Neural progenitor cell (in vitro differentiated cells): ENCODE data around the gene LRRC45.

ENCODE experiments used
- EZH2 ChIP-seq: fragments of 200-600 bp; sonication (generic); IDR thresholded peaks from 2 replicates; pipeline ENCODE4 v1.6.1; 2017; ENCODE audit warnings: antibody characterized with exemption, mild to moderate bottlenecking, moderate library complexity
- EZH2phosphoT487 ChIP-seq: fragments of 200-600 bp; sonication (generic); IDR thresholded peaks from 2 replicates; pipeline ENCODE4 v1.6.1; 2017; ENCODE audit warnings: antibody characterized with exemption
- TF ChIP-seq, protein P1 (sequence below): fragments of 200-600 bp; sonication (generic); IDR thresholded peaks from 2 replicates; pipeline ENCODE4 v1.5.1; 2017; ENCODE audit warnings: antibody characterized with exemption, mild to moderate bottlenecking

DNA sequence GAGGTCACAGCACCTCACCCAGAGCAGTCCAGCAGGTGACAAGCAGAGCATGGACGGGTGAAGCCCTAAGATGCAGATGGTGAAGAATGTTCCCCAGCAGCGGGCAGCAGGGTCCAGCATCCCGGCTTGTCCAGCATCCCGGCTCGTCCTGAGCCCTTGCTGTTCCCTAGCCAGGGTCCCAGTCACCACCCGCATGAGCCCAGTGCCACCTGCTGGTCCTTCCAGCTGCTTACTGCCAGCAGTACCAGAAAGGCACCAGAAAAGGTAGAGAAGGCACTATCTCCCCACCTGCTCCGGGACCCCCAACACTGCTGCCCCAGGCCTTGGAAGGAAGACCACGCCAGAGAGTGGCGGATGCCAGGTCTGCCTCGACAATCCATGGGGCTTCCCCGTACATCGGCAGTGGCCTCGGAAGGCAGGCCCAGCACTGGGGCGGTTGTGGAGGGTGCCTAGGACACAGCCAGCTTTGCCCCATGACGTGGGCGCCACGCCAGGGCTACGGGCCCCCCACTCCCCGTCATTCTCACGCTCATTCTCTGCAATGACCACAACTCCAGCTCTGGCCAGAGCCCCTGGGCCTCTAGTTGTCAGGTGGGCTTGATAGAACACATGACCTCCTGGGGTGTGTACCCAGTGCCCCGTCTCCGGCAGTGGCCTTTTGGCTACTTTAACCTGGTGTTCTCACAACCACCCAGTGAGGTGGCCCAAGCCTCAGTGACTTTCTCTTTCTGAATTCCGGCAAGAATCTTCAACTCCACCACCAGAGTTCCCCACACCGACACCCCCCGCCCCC is 1.8 kb upstream of the LRRC45 start:
- TF ChIP-seq, protein P1, sequence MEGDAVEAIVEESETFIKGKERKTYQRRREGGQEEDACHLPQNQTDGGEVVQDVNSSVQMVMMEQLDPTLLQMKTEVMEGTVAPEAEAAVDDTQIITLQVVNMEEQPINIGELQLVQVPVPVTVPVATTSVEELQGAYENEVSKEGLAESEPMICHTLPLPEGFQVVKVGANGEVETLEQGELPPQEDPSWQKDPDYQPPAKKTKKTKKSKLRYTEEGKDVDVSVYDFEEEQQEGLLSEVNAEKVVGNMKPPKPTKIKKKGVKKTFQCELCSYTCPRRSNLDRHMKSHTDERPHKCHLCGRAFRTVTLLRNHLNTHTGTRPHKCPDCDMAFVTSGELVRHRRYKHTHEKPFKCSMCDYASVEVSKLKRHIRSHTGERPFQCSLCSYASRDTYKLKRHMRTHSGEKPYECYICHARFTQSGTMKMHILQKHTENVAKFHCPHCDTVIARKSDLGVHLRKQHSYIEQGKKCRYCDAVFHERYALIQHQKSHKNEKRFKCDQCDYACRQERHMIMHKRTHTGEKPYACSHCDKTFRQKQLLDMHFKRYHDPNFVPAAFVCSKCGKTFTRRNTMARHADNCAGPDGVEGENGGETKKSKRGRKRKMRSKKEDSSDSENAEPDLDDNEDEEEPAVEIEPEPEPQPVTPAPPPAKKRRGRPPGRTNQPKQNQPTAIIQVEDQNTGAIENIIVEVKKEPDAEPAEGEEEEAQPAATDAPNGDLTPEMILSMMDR: peak; percentile 56
- TF ChIP-seq EZH2 (no peak), EZH2phosphoT487 (no peak)
